GM12878 (cell line): ENCODE data around the gene GDF3.

Source experiments
- BRCA1 ChIP-seq: IDR thresholded peaks from 2 replicates; pipeline ENCODE4 v1.6.1; 2011; ENCODE audit warnings: low read depth, low read length, improper control_type of control experiment
- CTCF ChIP-seq, 3 experiments: IDR thresholded peaks in 2 of 3; conservative IDR thresholded peaks in 1 of 3; 2 replicates each; pipeline ENCODE4 v1.5.1; 2011; ENCODE audit warnings: low read depth in 3 of 3, low read length in 3 of 3, mild to moderate bottlenecking in 3 of 3, control low read depth in 2 of 3, moderate library complexity in 2 of 3, inconsistent platforms in 1 of 3, mixed read lengths in 1 of 3; ENCODE audit not compliant: control insufficient read depth in 2 of 3, insufficient read depth in 1 of 3; ENCODE audit errors: extremely low read depth in 1 of 3
- MAX ChIP-seq: IDR thresholded peaks from 2 replicates; pipeline ENCODE4 v1.6.1; 2012; ENCODE audit warnings: low read depth, low read length, improper control_type of control experiment
- POLR2A ChIP-seq: IDR thresholded peaks from 2 replicates; pipeline ENCODE4 v1.6.1; 2011; ENCODE audit warnings: low read depth, mild to moderate bottlenecking, low read length
- POLR2AphosphoS5 ChIP-seq: IDR thresholded peaks from 2 replicates; pipeline ENCODE4 v1.6.1; 2011; ENCODE audit warnings: mild to moderate bottlenecking, low read length, inconsistent platforms
- RAD21 ChIP-seq: IDR thresholded peaks from 2 replicates; pipeline ENCODE4 v1.6.1; 2011; ENCODE audit warnings: mild to moderate bottlenecking, low read depth, low read length, moderate library complexity; ENCODE audit not compliant: insufficient read depth

- TF ChIP-seq CTCF (IDR thresholded peaks at IDR 0.05 in 2 of 3, conservative IDR thresholded peaks at IDR 0.05 in 1 of 3; ENCODE audit: control insufficient read depth in 2 of 3, extremely low read depth in 1 of 3, insufficient read depth in 1 of 3, low read depth in 3 of 3, low read length in 3 of 3) (no peak), RAD21 (no peak), POLR2AphosphoS5 (no peak), MAX (no peak), POLR2A (no peak), BRCA1 (no peak)
Measured at GRCh38 chr12:7661741-7662140, 33.8 kb downstream of the GDF3 start.
